Muscle of back (tissue), 13 donors: Measurements from ENCODE around the gene ASTN2. TPM values are rescaled to one million over a fixed set of nuclear protein-coding genes. Genes with fewer than 3 reads are reported as not detected.
A peak's percentile ranks its signal among the peaks of the same experiment; 100 is the strongest.

Experiments
- DNase-seq, 3 donors: peaks; one replicate each; pipeline versions ENCODE4 v3.0.0 to v3.0.0-alpha.2; 2013
- long read RNA-seq, 9 donors: transcript quantifications; one replicate each; lab custom pipeline, GENCODE V29; 2026
- polyA plus RNA-seq, 10 donors: library from polyadenylated mRNA; unstranded; fragments of 120-200 nt; gene quantifications; one replicate each; pipeline ENCODE4 v1.2.1, GENCODE V29; 2013; ENCODE audit not compliant: insufficient read length in 10 of 10

ASTN2 gene, protein sequence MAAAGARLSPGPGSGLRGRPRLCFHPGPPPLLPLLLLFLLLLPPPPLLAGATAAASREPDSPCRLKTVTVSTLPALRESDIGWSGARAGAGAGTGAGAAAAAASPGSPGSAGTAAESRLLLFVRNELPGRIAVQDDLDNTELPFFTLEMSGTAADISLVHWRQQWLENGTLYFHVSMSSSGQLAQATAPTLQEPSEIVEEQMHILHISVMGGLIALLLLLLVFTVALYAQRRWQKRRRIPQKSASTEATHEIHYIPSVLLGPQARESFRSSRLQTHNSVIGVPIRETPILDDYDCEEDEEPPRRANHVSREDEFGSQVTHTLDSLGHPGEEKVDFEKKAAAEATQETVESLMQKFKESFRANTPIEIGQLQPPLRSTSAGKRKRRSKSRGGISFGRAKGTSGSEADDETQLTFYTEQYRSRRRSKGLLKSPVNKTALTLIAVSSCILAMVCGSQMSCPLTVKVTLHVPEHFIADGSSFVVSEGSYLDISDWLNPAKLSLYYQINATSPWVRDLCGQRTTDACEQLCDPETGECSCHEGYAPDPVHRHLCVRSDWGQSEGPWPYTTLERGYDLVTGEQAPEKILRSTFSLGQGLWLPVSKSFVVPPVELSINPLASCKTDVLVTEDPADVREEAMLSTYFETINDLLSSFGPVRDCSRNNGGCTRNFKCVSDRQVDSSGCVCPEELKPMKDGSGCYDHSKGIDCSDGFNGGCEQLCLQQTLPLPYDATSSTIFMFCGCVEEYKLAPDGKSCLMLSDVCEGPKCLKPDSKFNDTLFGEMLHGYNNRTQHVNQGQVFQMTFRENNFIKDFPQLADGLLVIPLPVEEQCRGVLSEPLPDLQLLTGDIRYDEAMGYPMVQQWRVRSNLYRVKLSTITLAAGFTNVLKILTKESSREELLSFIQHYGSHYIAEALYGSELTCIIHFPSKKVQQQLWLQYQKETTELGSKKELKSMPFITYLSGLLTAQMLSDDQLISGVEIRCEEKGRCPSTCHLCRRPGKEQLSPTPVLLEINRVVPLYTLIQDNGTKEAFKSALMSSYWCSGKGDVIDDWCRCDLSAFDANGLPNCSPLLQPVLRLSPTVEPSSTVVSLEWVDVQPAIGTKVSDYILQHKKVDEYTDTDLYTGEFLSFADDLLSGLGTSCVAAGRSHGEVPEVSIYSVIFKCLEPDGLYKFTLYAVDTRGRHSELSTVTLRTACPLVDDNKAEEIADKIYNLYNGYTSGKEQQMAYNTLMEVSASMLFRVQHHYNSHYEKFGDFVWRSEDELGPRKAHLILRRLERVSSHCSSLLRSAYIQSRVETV (N-terminal part only)
- 10 to 100 TPM in 1 of 10 donors, 1 to 10 TPM in 9; 5.0 to 15.1 (median 6.6) TPM for polyA plus RNA-seq
- long read RNA-seq, donor 1: 0 reads
- long read RNA-seq, donor 2: 0 reads
- long read RNA-seq, donor 3: 0 reads
- long read RNA-seq, donor 4, full-length matches to known transcripts: 2 of 2 reads
- long read RNA-seq, donor 4, partial matches to known transcripts: 0 of 2 reads
- long read RNA-seq, donor 4, other reads (novel, unspliced or antisense): 0 of 2 reads
- long read RNA-seq, donor 5: 0 reads
- long read RNA-seq, donor 6: 0 reads
- long read RNA-seq, donor 7: 0 reads
- long read RNA-seq, donor 8: 0 reads
- long read RNA-seq, donor 9: 0 reads

DNA sequence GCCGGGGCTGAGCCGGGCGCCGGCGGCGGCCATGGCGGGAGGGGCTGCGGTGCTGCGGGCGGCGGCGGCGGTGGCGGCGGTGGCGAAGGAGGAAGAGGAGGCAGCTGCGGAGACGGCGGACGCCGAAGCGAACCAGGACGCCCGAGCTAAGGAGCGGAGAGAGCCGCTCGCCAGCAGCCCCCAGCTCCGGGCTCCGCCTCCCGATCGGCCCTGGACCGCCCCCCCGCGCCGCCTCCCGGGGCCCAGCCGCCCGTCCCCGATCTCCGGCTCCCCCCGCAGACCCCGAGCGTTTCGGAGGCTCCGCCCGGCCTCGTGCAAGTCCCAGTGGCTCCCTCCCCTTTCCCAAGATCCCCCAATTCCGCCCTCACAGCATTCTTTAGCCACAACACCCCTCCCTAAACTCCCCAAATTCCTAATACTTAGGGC lies at the start of gene ASTN2:
Gene ASTN2 (minus strand): TSS at position 152 of the 426 bp plus-strand sequence. CDS start 119 bp downstream, at position 33.
- peak in 2 of 3 donors; percentile 37 to 73 for DNase-seq

DNA sequence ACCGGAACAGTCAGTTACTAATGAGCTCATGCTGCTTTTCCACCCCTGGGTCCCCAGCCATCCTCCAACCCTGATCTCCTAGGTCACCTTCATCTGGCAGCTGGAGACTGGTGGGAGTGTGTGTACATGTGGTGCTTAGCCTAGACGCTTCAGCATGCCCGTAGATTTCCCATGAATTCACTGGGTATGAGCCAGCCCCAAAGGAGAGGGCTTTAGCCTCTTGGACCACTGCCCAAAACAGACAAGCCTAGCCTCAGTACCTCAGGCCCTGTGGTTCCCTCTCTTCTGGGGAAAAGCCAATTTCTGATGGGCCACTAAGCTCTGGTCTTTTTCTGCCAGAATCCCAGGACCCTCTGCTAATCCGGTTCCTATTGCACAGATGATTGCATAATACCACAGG lies 48.0 kb upstream of the ASTN2 start:
- peak; percentile 25 to 81 (median 32) for DNase-seq

DNA sequence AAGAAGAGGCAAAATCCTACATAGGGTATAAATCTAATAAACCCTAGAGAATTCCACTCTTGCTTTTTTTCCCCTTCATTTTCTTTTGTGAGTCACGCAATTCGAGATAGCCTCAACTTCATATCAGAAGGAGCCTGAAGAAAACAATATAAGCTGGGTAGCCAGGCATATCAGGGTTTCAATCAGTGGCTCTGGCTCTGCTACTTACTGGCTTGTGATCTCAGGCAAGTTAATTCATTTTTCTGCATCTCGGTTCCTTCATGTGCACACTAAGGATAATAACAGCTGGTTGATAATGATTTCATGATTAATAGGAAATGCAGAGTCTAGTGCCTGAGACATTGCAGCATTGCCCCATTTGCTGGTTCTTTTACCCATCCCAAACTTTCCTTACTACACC lies 46.5 kb upstream of the ASTN2 start:
- no peak for DNase-seq

DNA sequence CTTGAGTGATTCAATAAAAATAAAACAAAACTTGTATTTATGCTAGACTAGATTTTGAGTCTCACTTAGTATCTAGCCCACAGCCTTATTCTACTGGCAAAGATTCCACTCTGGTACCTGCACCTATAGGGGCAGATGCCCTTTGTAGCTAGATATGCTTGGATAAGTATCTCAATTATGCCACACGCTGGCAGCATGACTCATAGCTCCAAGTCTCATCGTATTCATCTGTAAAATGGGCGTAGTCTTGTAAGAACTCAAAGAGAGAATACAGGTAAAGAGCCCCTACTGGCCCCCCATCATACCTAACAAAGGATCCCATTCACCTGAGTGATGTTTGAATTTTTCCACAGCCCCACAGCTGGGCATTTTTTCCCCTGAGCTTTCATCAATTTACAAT lies 45.9 kb upstream of the ASTN2 start:
- DNase-seq: no peak

DNA sequence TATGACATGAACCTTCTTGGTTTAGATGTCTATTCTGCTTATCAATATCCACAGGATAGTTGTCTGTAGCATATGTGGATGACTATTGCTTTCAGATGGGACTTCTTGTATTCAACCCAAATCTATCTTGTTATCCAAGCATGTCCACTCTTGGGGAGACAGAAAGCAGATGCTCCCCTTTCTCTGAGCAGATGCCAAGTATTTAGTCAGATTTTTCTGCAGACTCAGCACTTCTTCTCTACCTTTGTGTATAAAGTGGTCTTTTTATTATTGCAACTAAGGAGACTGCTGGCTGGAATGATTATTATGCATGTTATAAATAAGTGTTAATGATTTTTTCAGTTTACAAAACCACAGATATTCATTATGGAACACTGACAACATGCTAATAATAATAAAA lies 45.1 kb upstream of the ASTN2 start:
- no peak for DNase-seq

DNA sequence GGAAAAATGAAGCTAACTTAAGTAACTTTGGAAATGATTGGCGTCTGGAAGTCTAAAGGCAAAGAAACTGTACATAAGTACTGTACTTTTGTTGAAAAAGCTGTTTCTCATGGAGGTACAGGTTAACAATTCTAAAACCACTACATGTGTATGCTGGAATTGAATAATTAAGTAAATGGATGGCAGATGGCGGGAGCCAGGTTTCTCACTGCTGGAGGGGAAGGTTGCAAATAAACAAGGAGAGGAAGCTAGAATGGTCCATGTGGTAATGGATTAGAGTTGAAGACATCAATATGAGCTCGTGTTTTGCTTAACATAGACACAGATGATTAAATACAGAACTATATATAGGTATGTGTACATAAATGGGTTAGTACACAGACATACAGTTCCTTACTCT lies 43.2 kb upstream of the ASTN2 start:
- no peak for DNase-seq

DNA sequence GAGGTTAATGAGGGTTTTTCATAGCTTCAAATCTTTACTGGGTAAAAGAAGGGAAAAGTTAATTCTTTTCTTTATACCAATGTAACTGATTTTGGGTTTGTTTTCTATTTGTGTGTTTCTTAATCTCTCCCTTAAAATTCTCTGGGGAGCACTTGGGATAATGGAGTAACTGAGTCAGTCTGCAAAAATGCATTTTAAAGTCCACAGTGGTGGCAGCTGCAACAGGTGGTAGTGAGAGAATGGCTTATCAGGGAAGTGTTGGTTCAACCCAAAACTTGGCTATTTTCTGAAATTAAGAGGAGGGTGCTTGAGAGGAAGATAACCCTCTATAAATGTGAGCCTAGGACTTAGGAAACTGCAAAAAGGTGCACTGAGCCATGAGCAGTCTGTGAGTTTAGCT lies 39.9 kb upstream of the ASTN2 start:
- DNase-seq: no peak

DNA sequence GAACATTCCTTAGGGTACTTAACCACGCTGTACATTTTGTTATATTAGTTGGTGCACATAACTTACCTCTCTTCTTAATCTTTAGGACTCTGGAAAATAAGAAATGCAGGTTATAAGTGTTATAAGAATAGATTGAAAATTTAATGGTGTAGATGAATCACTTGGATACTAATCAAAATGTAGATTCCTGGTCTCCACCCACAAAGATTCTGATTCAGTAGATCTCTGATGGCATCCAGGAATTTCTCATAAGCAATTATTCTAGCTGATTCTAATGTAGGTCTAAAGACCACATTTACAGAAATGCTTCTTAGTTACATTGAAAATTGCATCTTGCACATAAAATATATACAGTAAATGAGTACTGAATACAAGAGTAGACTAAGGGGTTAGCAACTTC lies 38.9 kb upstream of the ASTN2 start:
- DNase-seq: no peak

DNA sequence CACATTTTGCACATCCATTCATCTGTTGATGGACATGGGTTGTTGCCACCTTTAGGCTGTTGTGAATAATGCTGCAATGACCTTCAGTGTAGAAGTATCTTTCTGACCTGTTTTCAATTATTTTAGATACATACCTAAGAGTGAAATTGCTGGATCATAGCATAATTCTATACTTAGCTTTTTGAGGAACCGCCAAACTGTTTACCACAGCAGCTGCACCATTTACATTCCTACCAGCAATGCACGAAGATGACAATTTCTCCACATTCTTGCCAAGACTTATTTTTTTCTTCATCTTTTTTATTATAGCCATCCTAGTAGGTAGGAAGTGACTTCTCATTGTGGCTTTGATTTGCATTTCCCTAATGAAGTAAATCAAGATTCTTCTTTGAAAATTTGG lies 36.5 kb upstream of the ASTN2 start:
- no peak for DNase-seq

DNA sequence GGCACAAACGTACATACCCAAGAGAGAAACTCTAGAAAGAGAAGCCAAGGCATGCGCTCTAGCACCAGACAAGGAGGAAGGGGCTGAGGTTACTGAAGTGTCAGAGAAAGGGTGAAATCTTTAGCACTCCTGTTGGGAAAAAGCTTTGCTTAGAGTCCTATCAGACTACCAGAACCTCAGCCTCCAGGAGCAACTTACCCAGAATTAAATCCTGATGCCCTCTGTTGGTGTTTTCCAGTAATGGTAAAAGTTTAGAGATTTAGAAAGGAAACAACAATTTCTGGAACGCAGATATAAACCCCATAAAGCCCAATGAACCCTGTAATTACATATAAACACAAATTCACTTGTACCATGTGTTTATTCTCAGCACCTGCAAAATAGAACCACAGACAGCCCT lies 33.2 kb upstream of the ASTN2 start:
- DNase-seq: no peak

DNA sequence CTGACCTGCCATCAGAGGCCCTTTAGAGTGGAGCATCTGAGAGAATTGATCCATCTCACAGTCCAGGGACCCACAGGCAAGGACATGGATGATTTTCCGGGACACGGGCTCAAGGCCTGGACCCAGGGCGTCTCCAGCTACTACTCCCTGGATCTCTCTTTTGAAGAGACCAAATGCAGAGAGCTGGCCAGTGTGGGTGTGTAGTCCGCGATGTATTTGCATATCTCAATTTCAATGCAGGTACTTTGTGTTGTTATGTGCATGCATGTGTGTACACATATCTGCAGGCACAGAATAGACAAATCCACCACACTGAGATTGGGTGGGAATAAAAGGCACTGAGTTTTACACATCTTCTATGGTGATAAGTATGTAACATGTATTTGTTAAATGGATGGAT lies 30.8 kb upstream of the ASTN2 start:
- no peak for DNase-seq

DNA sequence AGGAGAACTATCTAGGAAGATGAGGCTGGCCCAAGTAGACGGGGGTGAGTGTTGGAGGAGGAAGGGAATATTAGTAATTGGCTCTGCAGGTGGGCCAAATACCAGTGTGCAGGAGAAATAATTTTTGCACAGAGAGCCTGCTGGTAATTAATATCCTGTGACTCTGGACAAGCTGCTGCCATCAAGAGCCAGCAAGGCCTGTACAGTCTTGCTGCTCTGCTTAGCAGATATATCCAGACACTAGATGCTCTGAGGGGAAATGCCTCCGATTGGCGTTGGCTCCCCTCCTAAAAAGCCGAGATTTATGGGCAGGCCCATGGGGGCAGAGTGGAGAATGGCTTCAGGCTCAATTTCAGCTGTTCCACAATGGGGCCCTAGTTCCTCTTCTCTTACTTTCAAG lies 29.6 kb upstream of the ASTN2 start:
- no peak for DNase-seq

DNA sequence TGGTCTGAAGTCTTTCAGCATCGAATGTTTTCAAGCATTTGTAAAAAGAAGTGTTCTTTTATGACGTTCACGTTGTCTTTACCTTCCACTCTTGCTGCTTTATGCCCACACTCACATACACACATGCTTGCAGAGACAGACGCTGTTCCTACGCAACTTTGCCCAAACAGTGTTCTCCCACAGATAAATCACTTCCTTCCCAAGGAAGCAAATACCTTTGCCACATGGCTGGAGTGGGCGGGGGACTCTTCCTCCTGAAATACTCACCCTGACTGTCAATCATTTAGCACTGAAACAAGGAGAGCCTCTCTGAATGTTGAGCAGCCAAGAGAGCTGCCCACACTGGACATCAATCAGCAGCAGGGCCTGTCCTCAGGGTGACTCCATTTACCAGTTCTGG lies 22.4 kb upstream of the ASTN2 start:
- DNase-seq: no peak

DNA sequence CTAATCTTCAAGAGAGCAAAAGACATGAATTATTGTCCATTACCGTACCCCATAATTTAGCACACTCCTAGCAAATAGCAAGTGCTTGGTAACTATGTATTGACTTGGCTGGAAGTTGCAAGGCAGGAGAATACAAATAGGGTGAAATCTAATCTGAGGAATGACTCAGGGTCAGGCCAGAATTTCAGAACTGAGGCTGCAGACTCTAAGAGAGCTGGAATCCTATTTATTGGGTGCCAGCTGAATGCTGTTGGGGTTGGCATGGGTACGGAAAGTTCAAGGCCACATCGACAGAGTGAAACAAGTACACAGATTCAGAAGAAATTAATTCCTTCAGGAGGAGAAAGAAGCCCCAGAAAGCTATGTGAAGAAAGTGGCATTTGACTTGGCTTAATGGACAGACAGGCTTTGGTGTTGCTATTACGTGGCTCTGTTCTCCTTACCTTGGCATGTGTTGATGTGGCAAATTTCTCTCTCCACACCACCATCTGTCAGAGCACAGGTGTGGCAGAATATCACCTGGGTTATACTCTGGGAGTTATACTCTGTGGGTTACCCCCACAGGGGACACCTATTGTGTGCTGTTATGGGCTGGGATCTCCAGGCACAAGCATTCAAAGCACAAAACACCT lies 20.9 kb upstream of the ASTN2 start:
- no peak for DNase-seq

DNA sequence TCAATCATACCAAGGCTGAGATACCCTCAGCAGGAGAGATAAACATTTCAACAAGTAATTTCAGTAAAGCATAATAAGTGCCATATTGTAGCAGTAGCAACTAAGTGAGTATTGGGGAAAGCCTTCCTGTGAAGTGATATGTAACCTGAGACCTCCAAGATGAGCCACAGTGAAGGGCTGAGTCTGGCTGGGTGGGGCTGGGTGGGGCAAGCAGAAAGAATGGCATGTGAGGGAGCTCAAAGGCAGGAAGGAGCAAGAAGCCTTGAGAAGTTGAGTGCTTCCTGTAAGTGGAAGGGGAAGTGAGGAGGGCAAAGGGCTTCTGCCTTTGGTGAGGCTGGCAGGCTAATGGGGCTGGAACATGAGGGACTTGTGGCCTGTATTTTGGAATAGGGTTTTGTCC lies 19.7 kb upstream of the ASTN2 start:
- DNase-seq: no peak

DNA sequence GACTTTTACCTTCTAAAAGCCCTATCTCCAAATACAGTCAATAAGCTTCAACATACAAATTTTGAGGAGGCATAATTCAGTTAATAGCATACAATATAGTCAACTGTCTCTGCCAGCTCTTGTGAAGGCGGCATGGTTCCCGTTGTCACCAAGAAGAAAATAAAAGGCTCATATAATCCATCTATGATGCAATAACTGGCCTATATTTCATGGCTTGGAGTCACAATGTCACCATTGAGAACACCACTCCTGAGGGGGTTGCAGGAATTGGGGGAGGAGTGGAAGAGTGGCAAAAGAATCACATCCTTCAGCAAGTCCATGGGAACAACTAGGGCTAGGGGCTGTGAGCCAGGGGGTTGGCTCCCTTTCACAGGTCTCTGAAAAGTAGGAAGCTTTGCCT lies 16.0 kb upstream of the ASTN2 start:
- DNase-seq: no peak

DNA sequence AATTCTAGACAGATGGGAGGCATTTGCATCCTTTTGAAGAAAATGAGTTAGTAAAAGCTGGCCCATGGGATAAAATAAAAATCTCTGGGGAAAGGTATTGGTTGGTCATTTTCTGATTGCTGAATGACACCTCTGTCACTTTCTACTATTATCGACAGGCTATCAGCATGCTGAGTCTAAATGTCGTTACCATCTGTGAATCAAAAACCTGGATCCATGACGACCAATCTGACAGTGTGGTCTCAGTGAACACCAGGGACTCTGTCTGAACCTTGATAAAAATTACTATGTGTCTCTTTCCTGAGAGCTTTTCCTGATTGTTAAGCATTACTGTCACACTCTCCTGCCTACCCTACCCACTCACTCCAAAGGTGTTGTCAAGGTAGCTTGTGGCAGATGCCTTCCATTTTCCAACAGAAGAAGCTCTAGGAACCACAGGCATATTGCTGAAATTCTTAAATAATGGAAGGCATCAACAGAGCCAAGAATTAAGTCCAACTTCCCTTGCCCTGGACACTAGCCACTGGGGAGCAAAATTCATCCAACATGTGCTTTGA lies 12.6 kb upstream of the ASTN2 start:
- DNase-seq: no peak

DNA sequence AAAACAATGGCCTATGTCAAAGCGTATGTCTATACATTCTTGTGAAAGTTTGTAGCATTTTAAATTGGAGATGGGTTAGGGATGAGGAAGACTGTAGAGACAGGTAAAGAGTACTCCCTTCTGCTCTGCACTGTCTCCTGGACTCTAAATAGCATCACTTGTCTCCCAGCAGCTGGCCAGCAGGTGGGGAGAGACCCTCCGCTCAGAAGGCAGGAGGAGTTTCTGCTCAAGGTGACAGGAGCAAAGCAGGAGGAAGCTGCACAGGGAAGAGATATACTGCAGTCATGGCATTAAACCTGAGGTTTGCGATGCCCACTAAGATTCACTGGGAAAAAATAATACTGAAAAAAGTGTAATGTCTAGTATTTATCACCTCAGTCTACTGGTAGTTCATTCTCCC lies 10.7 kb upstream of the ASTN2 start:
- no peak for DNase-seq

DNA sequence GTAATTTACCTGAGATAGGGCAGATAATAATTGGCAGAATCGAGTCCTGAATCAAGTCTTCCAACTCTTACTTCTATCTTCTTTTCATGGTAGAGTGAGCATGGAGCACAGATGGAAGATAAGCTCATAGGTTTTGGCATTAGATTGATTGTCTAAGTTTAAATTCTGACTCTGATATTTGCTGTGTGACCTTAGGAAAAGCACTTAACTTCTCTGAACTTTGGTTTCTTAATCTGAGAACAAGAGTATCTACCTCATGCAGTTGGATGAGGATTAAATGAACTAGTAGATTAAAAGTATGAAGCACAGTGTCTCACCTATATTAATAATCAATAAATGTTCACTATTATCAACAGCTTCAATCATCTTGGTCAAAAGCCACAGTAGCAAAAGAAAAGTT lies 9.4 kb upstream of the ASTN2 start:
- no peak for DNase-seq

DNA sequence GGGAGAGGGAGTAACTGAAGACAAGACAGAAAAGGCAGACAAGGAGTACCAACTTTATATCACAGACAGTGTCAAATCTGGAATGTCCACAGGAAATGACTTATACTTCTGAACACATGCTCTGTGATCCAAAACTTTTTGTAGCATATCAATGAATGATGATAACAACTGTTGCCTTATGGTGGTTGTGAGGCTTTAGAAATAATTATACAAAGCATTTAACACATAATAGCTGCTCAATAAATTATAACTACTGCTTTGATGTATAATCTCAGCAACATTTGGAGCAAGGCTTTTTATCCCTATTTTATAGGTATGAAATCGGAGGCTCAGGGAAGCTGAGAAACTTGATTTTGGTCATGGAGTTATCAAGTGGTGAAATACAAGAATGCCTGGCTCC lies 3.3 kb upstream of the ASTN2 start:
- DNase-seq: no peak

DNA sequence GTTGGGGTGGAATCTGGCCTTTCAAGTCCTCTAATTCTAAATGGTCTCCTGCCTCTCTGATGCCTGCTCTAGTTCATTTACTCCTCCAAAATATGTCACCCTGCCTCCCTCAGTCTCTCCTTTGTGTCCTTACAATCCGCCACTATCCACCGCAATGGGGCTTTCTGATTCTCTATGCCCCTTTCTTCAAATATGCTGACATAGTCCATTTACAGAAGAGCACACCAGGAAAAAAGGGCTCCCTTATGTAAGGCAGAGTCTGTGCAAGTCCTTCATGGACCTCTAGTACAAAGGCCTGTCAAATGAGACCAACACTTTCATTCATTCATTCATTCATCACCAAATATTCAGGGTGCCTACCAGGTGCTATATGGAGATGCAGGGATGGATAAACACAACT lies 2.0 kb upstream of the ASTN2 start:
- DNase-seq: no peak
